DOHH2 (cell line): ENCODE results near the gene ZBTB16.

Experiments
- CTCF ChIP-seq: fragments of 200-600 bp; sonication (generic); IDR thresholded peaks from one replicate; pipeline ENCODE4 v1.5.1; 2014; ENCODE audit warnings: antibody characterized with exemption, mild to moderate bottlenecking, low read depth, low read length; ENCODE audit not compliant: poor library complexity, severe bottlenecking
- EZH2phosphoT487 ChIP-seq: fragments of 200-600 bp; sonication (generic); IDR thresholded peaks from 2 replicates; pipeline ENCODE4 v1.6.1; 2017; ENCODE audit warnings: borderline replicate concordance, mild to moderate bottlenecking, antibody characterized with exemption, low read length, moderate library complexity, mixed read lengths

DNA sequence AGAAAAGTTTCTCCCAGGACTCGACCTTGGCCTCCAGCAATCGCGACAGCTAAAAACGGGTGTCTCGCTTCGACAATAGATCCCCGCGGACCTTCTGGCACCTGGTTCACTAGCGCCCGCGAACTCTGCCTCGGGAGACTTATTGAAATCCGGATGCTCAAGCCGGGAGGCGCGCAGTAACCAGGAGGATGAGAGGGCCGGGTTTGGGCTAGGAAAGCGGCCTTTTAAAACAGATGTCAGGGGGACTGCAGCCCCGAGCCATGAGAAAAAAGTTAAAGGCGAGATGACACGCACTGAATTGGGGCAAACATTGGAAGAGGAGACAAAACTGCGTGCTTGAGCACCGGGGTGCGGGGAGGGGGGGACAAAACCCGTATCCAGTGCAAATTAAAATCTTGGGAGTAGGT, 637 bp upstream of the ZBTB16 start:
- TF ChIP-seq CTCF (no peak), EZH2phosphoT487 (no peak)
